ENCODE data around the gene CEP63. TPM values are rescaled to one million over a fixed set of nuclear protein-coding genes. Genes with fewer than 3 reads are reported as not detected.

The CEP63 gene
- total and polyA plus RNA-seq, 2 of the 8 experiments (the other 6 are each of a cell fraction or from before 2014, with no cell fraction given): 5.3 to 18.2 TPM

- no peak overlapping the region for H2BK12ac ChIP-seq (ENCODE audit: low read depth, low read length)
- no peaks in the 10 kb centered on the region for H4K20me1 ChIP-seq (replicated peaks in 1 of 2; ENCODE audit: control insufficient read depth in 1 of 2, insufficient read depth in 2 of 2, low read length in 2 of 2)
- no peak overlapping the region for H4K5ac ChIP-seq (ENCODE audit: insufficient read length, low read depth, low read length)
- no peaks in the 10 kb centered on the region for H3K27me3 ChIP-seq (replicated peaks in 1 of 4; ENCODE audit: control insufficient read depth in 3 of 4, extremely low read depth in 1 of 4, insufficient read depth in 3 of 4, low read length in 3 of 4)
- no peak overlapping the region for H3K4ac ChIP-seq (replicated peaks; ENCODE audit: insufficient read length, low read depth, low read length)
- H3K4me1 ChIP-seq (replicated peaks in 1 of 4; ENCODE audit: control insufficient read depth in 3 of 4, insufficient read depth in 4 of 4, low read length in 3 of 4): no peaks in the 10 kb centered on the region
- no peak overlapping the region for H3K9ac ChIP-seq (replicated peaks in 1 of 4; ENCODE audit: extremely low read depth in 1 of 4, low read depth in 3 of 4, low read length in 3 of 4)
- WGBS, 2 experiments (ENCODE audit: extremely low coverage in 1 of 2, insufficient coverage in 1 of 2, insufficient read length in 1 of 2, insufficient replicate concordance in 2 of 2, low coverage in 1 of 2, low lambda C conversion rate in 2 of 2, missing lambda C conversion rate in 1 of 2): 93% methylated on average over 3 of the region's 3 CpGs; no CpG with 5 or more reads in 1 of the 2 experiments
- no peak overlapping the region for H3K4me2 ChIP-seq (ENCODE audit: insufficient read depth in 1 of 2, low read depth in 2 of 2, low read length in 2 of 2)
- no peak overlapping the region for H3K27ac ChIP-seq (ENCODE audit: low read depth, low read length)
- H3K36me3 ChIP-seq (ENCODE audit: control insufficient read depth in 2 of 4, insufficient read depth in 4 of 4, low read length in 3 of 4): no peaks in the 10 kb centered on the region
- ChIA-PET CTCF (ENCODE audit: partially characterized antibody) (no interaction called here), POLR2A (ENCODE audit: partially characterized antibody) (no interaction called here)
- H3K14ac ChIP-seq (ENCODE audit: insufficient read length): no peak overlapping the region
- DNase-seq (ENCODE audit: low read depth in 1 of 2, low spot score in 2 of 2): no peak
- H2AFZ ChIP-seq (ENCODE audit: low read length): no peak overlapping the region
- H3K18ac ChIP-seq (ENCODE audit: extremely low read depth, low read length): no peak overlapping the region
- no peak overlapping the region for H3K4me3 ChIP-seq (ENCODE audit: extremely low read depth in 1 of 4, insufficient read depth in 2 of 4, low read depth in 3 of 4, low read length in 4 of 4)
- TF ChIP-seq SIX5 (IDR thresholded peaks at IDR 0.05; ENCODE audit: low read depth, low read length) (no peak), RFX5 (IDR thresholded peaks at IDR 0.05; ENCODE audit: borderline replicate concordance, low read depth, low read length) (no peak), NRF1 (IDR thresholded peaks at IDR 0.05; ENCODE audit: low read depth, low read length) (no peak), NANOG (IDR thresholded peaks at IDR 0.05; ENCODE audit: insufficient read depth, low read depth, low read length, poor library complexity, severe bottlenecking) (no peak), ATF2 (IDR thresholded peaks at IDR 0.05; ENCODE audit: low read length) (no peak), CREB1 (IDR thresholded peaks at IDR 0.05) (no peak), TCF12 (IDR thresholded peaks at IDR 0.05; ENCODE audit: low read depth, low read length) (no peak), CBX5 (IDR thresholded peaks at IDR 0.05; ENCODE audit: low read depth, low read length) (no peak), E2F6 (IDR thresholded peaks at IDR 0.05) (no peak)
- H2AK5ac ChIP-seq (ENCODE audit: low read depth, low read length): no peak overlapping the region
- H2BK15ac ChIP-seq (ENCODE audit: low read length): no peak overlapping the region
- H2BK120ac ChIP-seq (replicated peaks; ENCODE audit: low read depth, low read length): no peak overlapping the region
- no peaks in the 10 kb centered on the region for H3K79me1 ChIP-seq (ENCODE audit: low read depth, low read length)
- no peak overlapping the region for H4K91ac ChIP-seq (replicated peaks; ENCODE audit: insufficient read length, low read length)
- H3K79me2 ChIP-seq (ENCODE audit: control insufficient read depth in 1 of 2, insufficient read depth in 2 of 2, low read length in 2 of 2): no peaks in the 10 kb centered on the region
- no peak for FAIRE-seq
- no peak overlapping the region for H2BK5ac ChIP-seq (ENCODE audit: low read depth, low read length)
- no peak overlapping the region for H4K8ac ChIP-seq (ENCODE audit: extremely low read depth, insufficient read depth, low read length)
- H2BK20ac ChIP-seq (ENCODE audit: low read length): no peak overlapping the region
- no peak overlapping the region for H3K23ac ChIP-seq (ENCODE audit: insufficient read length)
- no peaks in the 10 kb centered on the region for H3K23me2 ChIP-seq (ENCODE audit: low read depth, low read length)
- no peaks in the 10 kb centered on the region for H3K9me3 ChIP-seq (ENCODE audit: insufficient read depth in 2 of 2, low read depth in 1 of 2, low read length in 1 of 2)
- no peak overlapping the region for H3K56ac ChIP-seq (replicated peaks; ENCODE audit: insufficient read length, low read depth, low read length)
Observed at GRCh38 chr3:134579141-134579665, 93.3 kb downstream of the CEP63 start.

Data from H1 (cell line).